ENCODE results near the gene PAPOLG. TPM values are rescaled to one million over a fixed set of nuclear protein-coding genes. Genes with fewer than 3 reads are reported as not detected.

The PAPOLG gene
- total RNA-seq, 2 experiments from 2014 or later = 14.4 to 15.7 TPM

DNA sequence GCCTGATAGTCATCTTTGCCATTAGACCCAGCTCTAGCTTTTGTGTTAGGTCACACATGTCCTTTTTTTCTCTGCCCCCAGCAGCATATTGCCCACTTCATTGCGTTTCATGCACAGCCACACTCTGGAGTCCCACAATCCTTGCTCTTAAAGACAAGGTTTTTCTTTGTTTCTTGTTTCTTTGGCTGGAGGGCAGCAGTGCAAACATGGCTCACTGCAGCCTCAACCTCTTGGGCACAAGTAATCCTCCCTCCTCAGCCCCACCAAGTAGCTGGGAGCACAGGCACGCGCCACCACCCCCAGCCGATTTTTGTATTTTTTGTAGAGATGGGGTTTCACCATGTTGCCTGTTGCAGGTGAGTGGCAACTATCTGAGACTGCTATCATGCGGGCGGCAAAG lies 16.9 kb upstream of the PAPOLG start:
- Mint-ChIP-seq H3K36me3 (no peaks in the 10 kb centered on the region), H3K4me3 (no peak overlapping the region), H3K4me1 (ENCODE audit: low read depth) (peaks cover 6% of the 10 kb centered on the region), H3K27ac (no peak overlapping the region), H3K9me3 (no peaks in the 10 kb centered on the region), H3K27me3 (peaks cover 24% of the 10 kb centered on the region)
- ChIA-PET CTCF (interaction anchor here (1.6 to 2.1 kb wide), 2 partner anchors 32 to 64 kb away, joined by 3 to 7 read pairs; no protein-coding TSS in a partner anchor), POLR2A (interaction anchor here (2.0 kb wide), 1 partner anchor 16 kb away, joined by 5 read pairs; the partner anchor contains the start of gene PAPOLG)
- no peak for DNase-seq
- intact Hi-C loops (cut with micrococcal nuclease) = no loop called here

GRCh38 chr2:60741576-60741975 lies 14.5 kb upstream of the PAPOLG start:
- DNase-seq = no peak
- intact Hi-C loops (cut with micrococcal nuclease) = no loop called here
- POLR2A ChIA-PET = no interaction called here
- no peak overlapping the region for H3K27ac Mint-ChIP-seq
- H3K9me3 Mint-ChIP-seq = no peaks in the 10 kb centered on the region
- peaks cover 9% of the 10 kb centered on the region for H3K4me1 Mint-ChIP-seq (ENCODE audit: low read depth)
- no peak overlapping the region for H3K4me3 Mint-ChIP-seq
- H3K36me3 Mint-ChIP-seq = no peaks in the 10 kb centered on the region
- CTCF ChIA-PET = no interaction called here
- peaks cover 11% of the 10 kb centered on the region for H3K27me3 Mint-ChIP-seq

DNA sequence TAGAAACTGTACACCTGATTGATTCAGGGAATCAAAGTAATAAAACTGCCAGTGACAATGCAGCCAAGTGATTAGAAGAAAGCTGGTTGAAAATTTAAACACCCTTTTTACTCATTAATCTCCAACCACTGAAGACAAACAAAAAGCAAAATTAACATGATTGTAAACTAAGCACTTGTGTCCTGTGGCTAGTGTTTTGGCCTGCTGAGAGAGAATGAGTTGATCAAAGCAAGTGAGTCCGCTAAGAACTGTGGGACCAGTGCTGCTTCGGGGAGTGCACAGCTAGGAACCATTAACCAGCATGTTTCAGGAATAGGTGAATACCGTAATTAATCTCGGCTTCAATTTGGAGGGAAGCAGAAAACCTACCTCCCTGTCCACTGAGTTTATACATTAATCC lies 13.6 kb upstream of the PAPOLG start:
- POLR2A ChIA-PET = no interaction called here

GRCh38 chr2:60745330-60745729 lies 10.7 kb upstream of the PAPOLG start:
- ChIA-PET CTCF (no interaction called here), POLR2A (no interaction called here)
- no peak overlapping the region for H3K4me3 Mint-ChIP-seq
- peaks cover 1% of the 10 kb centered on the region for H3K27me3 Mint-ChIP-seq
- no peaks in the 10 kb centered on the region for H3K36me3 Mint-ChIP-seq
- intact Hi-C loops (cut with micrococcal nuclease) = no loop called here
- no peak for DNase-seq
- no peak overlapping the region for H3K27ac Mint-ChIP-seq
- no peaks in the 10 kb centered on the region for H3K9me3 Mint-ChIP-seq
- H3K4me1 Mint-ChIP-seq (ENCODE audit: low read depth) = peaks cover 9% of the 10 kb centered on the region

More for the DNA sequence above, 13.6 kb upstream of the PAPOLG start:
- intact Hi-C loops (cut with micrococcal nuclease) = no loop called here
- CTCF ChIA-PET = no interaction called here
- Mint-ChIP-seq H3K4me1 (ENCODE audit: low read depth) (peaks cover 9% of the 10 kb centered on the region), H3K4me3 (no peak overlapping the region), H3K36me3 (no peaks in the 10 kb centered on the region), H3K27me3 (peaks cover 11% of the 10 kb centered on the region), H3K9me3 (no peaks in the 10 kb centered on the region), H3K27ac (no peak overlapping the region)
- DNase-seq = no peak

DNA sequence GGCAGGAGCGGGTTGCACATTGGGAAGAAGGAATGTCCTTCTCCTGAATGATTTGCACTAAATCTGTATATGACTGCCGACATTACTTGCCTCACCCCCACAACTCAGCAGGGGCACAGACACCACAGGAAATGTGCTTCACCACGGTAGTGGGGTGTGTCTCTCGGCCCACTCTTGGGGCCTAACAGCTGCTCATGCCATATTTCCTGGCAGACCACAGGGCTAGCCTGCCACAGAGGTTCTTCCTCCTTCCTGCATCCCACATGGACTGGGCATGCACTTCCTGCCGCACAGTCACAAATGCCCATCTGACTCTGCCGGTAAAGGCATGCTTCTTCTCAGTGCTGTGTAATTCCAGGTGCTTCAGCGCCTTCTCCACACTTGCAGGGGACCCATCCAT lies 10.3 kb upstream of the PAPOLG start:
- CTCF ChIA-PET = interaction anchor here (1.6 kb wide), 1 partner anchor 252 kb away, joined by 3 read pairs; no protein-coding TSS in a partner anchor

DNA sequence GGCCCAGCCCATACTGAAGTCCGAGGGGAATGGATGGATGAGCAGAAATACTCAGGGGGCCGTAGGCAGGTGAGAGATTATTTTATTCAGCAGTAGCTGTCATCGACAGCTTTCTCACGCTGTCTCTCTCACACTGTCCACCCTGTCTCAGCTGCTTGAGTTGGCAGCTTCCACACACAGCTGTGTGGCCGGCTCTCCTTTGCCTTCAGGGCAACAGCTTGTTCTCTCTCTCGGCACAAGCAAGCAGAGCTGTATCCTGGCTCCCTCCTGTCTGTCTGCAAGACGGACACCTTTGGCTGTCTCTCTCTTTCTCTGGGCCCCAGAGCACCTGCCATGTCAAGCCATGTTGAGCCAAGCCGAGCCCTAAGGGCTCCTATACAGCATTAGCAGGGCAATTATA lies 9.8 kb upstream of the PAPOLG start:
- peaks cover 9% of the 10 kb centered on the region for H3K4me1 Mint-ChIP-seq (ENCODE audit: low read depth)
- intact Hi-C loops (cut with micrococcal nuclease) = no loop called here
- H3K27me3 Mint-ChIP-seq = peaks cover 1% of the 10 kb centered on the region
- no peak for DNase-seq
- CTCF ChIA-PET = interaction anchor here (1.6 kb wide), 1 partner anchor 251 kb away, joined by 3 read pairs; no protein-coding TSS in a partner anchor
- H3K27ac Mint-ChIP-seq = no peak overlapping the region
- H3K36me3 Mint-ChIP-seq = no peaks in the 10 kb centered on the region
- H3K4me3 Mint-ChIP-seq = no peak overlapping the region
- no peaks in the 10 kb centered on the region for H3K9me3 Mint-ChIP-seq
- POLR2A ChIA-PET = no interaction called here

More for the DNA sequence above, 10.3 kb upstream of the PAPOLG start:
- H3K36me3 Mint-ChIP-seq = no peaks in the 10 kb centered on the region
- POLR2A ChIA-PET = no interaction called here
- intact Hi-C loops (cut with micrococcal nuclease) = no loop called here
- H3K9me3 Mint-ChIP-seq = no peaks in the 10 kb centered on the region
- no peak for DNase-seq
- H3K4me1 Mint-ChIP-seq (ENCODE audit: low read depth) = peaks cover 9% of the 10 kb centered on the region
- H3K4me3 Mint-ChIP-seq = no peak overlapping the region
- H3K27me3 Mint-ChIP-seq = peaks cover 1% of the 10 kb centered on the region
- H3K27ac Mint-ChIP-seq = no peak overlapping the region

- peaks cover 49% of the 10 kb centered on the region for H3K4me1 Mint-ChIP-seq (ENCODE audit: low read depth)
- no peak overlapping the region for H3K4me3 Mint-ChIP-seq
- H3K9me3 Mint-ChIP-seq = no peaks in the 10 kb centered on the region
- ChIA-PET CTCF (interaction anchor here (0.7 to 2.7 kb wide), 2 partner anchors 52 to 282 kb away, joined by 3 to 10 read pairs; no protein-coding TSS in a partner anchor), POLR2A (no interaction called here)
- intact Hi-C loops (cut with micrococcal nuclease) = loop anchor here (5.0 kb wide), 2 partner anchors 48 to 778 kb away; partner anchors contain the start of gene XPO1
- DNase-seq = no peak
- peaks cover 34% of the 10 kb centered on the region for H3K36me3 Mint-ChIP-seq
- H3K27me3 Mint-ChIP-seq = no peaks in the 10 kb centered on the region
- H3K27ac Mint-ChIP-seq = no peak overlapping the region
Measured at GRCh38 chr2:60759654-60760053, 3.6 kb downstream of the PAPOLG start.

DNA sequence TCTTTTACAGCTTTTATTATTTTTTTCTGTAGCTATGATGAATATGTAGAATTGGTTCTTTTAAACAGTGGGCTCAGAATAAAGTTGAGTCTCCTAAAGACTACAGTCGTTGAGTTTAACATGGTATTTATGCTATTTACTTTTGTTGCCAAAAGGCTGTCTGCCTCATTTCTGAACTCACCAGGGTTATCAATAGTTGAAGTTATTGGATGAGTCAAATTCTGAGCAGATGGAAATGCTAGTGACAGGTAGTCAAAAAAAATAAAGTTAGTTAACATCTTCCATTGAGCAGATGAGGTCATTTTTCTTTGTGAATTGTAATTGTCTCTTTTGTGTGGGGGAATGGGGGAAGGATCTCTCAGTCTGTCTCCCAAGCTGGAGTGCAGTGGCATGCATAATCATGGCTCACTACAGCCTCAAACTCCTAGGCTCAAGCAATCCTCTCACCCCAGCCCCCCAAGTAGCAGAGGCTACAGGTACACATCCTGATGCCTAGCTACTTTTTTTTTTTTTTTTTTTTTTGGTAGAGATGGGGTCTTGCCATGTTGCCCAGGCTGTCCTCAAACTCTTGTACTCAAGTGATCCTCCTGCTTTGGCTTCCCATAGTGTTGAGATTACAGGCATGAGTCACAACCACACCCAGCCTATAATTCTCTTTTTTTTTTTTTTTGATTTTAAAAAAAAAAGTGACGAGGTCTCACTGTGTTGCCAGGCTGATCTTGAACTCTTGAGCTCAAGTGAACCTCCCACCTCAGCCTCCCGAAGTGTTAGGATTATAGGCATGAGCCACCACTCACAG lies 8.9 kb downstream of the PAPOLG start:
- Mint-ChIP-seq H3K36me3 (peaks cover 48% of the 10 kb centered on the region), H3K4me1 (ENCODE audit: low read depth) (peaks cover 37% of the 10 kb centered on the region), H3K4me3 (no peak overlapping the region), H3K27me3 (no peaks in the 10 kb centered on the region), H3K9me3 (no peaks in the 10 kb centered on the region), H3K27ac (peak overlapping the region; percentile 50)
- no peak for DNase-seq
- ChIA-PET POLR2A (interaction anchor here (1.3 kb wide), 1 partner anchor 8 kb away, joined by 4 read pairs; no protein-coding TSS in a partner anchor), CTCF (interaction anchor here (0.6 to 0.7 kb wide), 2 partner anchors 235 to 277 kb away, joined by 3 read pairs; no protein-coding TSS in a partner anchor)
- intact Hi-C loops (cut with micrococcal nuclease) = no loop called here

- no peak overlapping the region for H3K4me3 Mint-ChIP-seq
- ChIA-PET POLR2A (no interaction called here), CTCF (no interaction called here)
- H3K27ac Mint-ChIP-seq = no peak overlapping the region
- intact Hi-C loops (cut with micrococcal nuclease) = no loop called here
- peaks cover 43% of the 10 kb centered on the region for H3K36me3 Mint-ChIP-seq
- H3K9me3 Mint-ChIP-seq = no peaks in the 10 kb centered on the region
- peaks cover 26% of the 10 kb centered on the region for H3K4me1 Mint-ChIP-seq (ENCODE audit: low read depth)
- no peaks in the 10 kb centered on the region for H3K27me3 Mint-ChIP-seq
- no peak for DNase-seq
Measured at GRCh38 chr2:60766283-60766682, 10.2 kb downstream of the PAPOLG start.

GRCh38 chr2:60771508-60771907 lies 15.4 kb downstream of the PAPOLG start:
- peaks cover 11% of the 10 kb centered on the region for H3K4me1 Mint-ChIP-seq (ENCODE audit: low read depth)
- H3K4me3 Mint-ChIP-seq = no peak overlapping the region
- intact Hi-C loops (cut with micrococcal nuclease) = no loop called here
- DNase-seq = no peak
- H3K9me3 Mint-ChIP-seq = no peaks in the 10 kb centered on the region
- H3K27me3 Mint-ChIP-seq = no peaks in the 10 kb centered on the region
- POLR2A ChIA-PET = no interaction called here
- CTCF ChIA-PET = interaction anchor here (0.7 to 1.0 kb wide), 3 partner anchors 29 to 227 kb away, joined by 3 to 4 read pairs (median 3); no protein-coding TSS in a partner anchor
- H3K27ac Mint-ChIP-seq = no peak overlapping the region
- H3K36me3 Mint-ChIP-seq = peaks cover 32% of the 10 kb centered on the region

GRCh38 chr2:60775048-60775639 lies 19.1 kb downstream of the PAPOLG start:
- Mint-ChIP-seq H3K36me3 (peaks cover 24% of the 10 kb centered on the region), H3K9me3 (no peaks in the 10 kb centered on the region), H3K27me3 (no peaks in the 10 kb centered on the region), H3K27ac (no peak overlapping the region), H3K4me1 (ENCODE audit: low read depth) (no peaks in the 10 kb centered on the region), H3K4me3 (no peak overlapping the region)
- POLR2A ChIA-PET = no interaction called here
- CTCF ChIA-PET = no interaction called here
- DNase-seq = no peak
- intact Hi-C loops (cut with micrococcal nuclease) = no loop called here

DNA sequence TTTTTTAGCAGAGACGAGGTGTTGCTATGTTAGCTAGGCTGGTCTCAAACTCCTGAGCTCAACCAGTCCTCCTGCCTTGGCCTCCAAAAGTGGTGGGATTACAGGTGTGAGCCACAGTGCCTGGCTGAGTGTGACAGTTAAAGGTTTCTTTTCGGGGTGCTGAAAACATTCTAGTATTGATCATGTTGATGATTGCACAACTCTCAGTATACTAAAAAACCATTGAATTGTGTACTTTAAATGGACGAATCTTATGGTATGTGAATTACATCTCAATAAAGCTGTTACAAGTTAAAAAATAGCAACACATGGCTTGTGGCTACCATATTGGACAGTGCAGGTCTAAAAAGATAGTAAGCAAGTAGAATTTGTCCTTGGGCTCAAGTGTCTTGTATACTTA lies 22.3 kb downstream of the PAPOLG start:
- DNase-seq = no peak
- Mint-ChIP-seq H3K36me3 (peaks cover 30% of the 10 kb centered on the region), H3K9me3 (no peaks in the 10 kb centered on the region), H3K4me3 (no peak overlapping the region), H3K27ac (no peak overlapping the region), H3K4me1 (ENCODE audit: low read depth) (no peaks in the 10 kb centered on the region), H3K27me3 (no peaks in the 10 kb centered on the region)
- CTCF ChIA-PET = interaction anchor here (1.0 to 3.0 kb wide), 2 partner anchors 104 to 221 kb away, joined by 3 to 12 read pairs; no protein-coding TSS in a partner anchor
- intact Hi-C loops (cut with micrococcal nuclease) = no loop called here
- POLR2A ChIA-PET = no interaction called here
